ENCODE results near the gene PILRA. TPM values are rescaled to one million over a fixed set of nuclear protein-coding genes. Genes with fewer than 3 reads are reported as not detected.

The PILRA gene
- total and polyA plus RNA-seq, 2 of the 8 experiments (the other 6 are each of a cell fraction or from before 2014, with no cell fraction given), result 7.6 to 10.6 TPM

DNA sequence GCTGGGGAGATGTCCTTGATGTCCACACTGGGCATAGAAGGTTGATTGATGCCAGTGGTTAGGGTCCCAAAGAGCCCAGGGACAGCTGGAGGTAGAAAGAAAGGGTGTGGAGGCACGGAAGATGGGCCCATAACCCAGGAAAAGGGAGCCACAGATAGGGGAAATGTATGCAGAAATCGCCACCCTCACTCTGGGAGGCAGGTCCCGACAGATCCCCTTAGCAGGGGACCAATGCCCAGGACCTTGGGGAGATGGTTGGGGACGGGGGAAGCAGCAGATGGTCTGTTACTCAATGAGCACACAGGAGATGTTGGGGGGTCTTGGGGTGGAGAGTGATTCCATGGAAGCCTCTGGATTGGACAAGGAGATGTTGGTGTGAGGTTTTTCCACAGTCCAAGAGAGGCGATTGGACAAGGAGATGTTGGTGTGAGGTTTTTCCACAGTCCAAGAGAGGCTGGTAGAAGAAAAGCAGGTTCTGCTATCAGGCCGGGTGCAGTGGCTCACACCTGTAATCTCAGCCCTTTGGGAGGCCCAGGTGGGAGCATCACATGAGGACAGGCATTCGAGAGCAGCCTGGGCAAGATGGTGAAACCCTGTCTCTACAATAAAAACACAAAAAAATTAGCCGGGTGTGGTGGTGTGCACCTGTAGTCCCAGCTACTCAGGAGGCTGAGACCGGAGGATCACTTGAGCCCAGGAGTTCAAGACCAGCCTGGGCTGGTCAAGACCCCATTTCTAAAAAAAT lies 70.0 kb downstream of the PILRA start (continued):
- TF ChIP-seq RNF2 (IDR thresholded peaks at IDR 0.05; ENCODE audit: borderline replicate concordance, low read depth, low read length, missing control alignments, poor library complexity, severe bottlenecking), result no peak
